Stimulated activated CD4-positive, alpha-beta T cell treated with anti-CD3 and anti-CD28 coated beads, Interleukin-1b, Interleukin-23, amount 100 ng/mL, for 1 hour (primary cell): ENCODE results near the gene ZBTB38.

Experiments
- DNase-seq, 2 donors: peaks; one replicate each; pipeline ENCODE4 v3.0.0-alpha.2; 2020; ENCODE audit warnings: low read depth in 2 of 2

Gene ZBTB38

GRCh38 chr3:141368062-141368924 is at the start of gene ZBTB38:
TSS of gene ZBTB38 (plus strand) at chr3:141368504. CDS start at chr3:141442389, 73,885 bp downstream.
- DNase-seq, result no peak

GRCh38 chr3:141320399-141321108 is 47.8 kb upstream of the ZBTB38 start:
- no peak for DNase-seq

GRCh38 chr3:141321109-141321497 is 47.2 kb upstream of the ZBTB38 start:
- DNase-seq, result no peak

GRCh38 chr3:141323936-141324704 is 44.2 kb upstream of the ZBTB38 start:
- no peak for DNase-seq

- no peak for DNase-seq
Observed at GRCh38 chr3:141326123-141326522, 42.2 kb upstream of the ZBTB38 start.

GRCh38 chr3:141326626-141327025 is 41.7 kb upstream of the ZBTB38 start:
- no peak for DNase-seq

- DNase-seq, result no peak
Observed at GRCh38 chr3:141328286-141329166, 39.8 kb upstream of the ZBTB38 start.

GRCh38 chr3:141330235-141330634 is 38.1 kb upstream of the ZBTB38 start:
- DNase-seq, result no peak

GRCh38 chr3:141330718-141331376 is 37.5 kb upstream of the ZBTB38 start:
- no peak for DNase-seq

GRCh38 chr3:141331377-141332318 is 36.7 kb upstream of the ZBTB38 start:
- no peak for DNase-seq

- no peak for DNase-seq
Observed at GRCh38 chr3:141332416-141332815, 35.9 kb upstream of the ZBTB38 start.

GRCh38 chr3:141333836-141334626 is 34.3 kb upstream of the ZBTB38 start:
- no peak for DNase-seq

- no peak for DNase-seq
Observed at GRCh38 chr3:141334627-141335250, 33.6 kb upstream of the ZBTB38 start.

GRCh38 chr3:141335531-141336061 is 32.7 kb upstream of the ZBTB38 start:
- DNase-seq, result no peak

- no peak for DNase-seq
Observed at GRCh38 chr3:141336672-141337522, 31.4 kb upstream of the ZBTB38 start.

GRCh38 chr3:141337523-141337854 is 30.8 kb upstream of the ZBTB38 start:
- DNase-seq, result no peak

GRCh38 chr3:141337991-141338390 is 30.3 kb upstream of the ZBTB38 start:
- DNase-seq, result no peak
